Brain microvascular endothelial cell (primary cell): Measurements from ENCODE around the gene TMEM266.
A peak's percentile ranks its signal among the peaks of the same experiment; 100 is the strongest.

ENCODE experiments used
- DNase-seq: peaks from one replicate; pipeline ENCODE4 v3.0.0-alpha.2; 2020
- H3K27ac ChIP-seq: fragments of 250-450 bp; sonication (Bioruptor Pico); 2 replicates; pipeline ENCODE4 v1.5.1; 2020; ENCODE audit warnings: mild to moderate bottlenecking, moderate library complexity
- H3K27me3 ChIP-seq: fragments of 250-450 bp; sonication (Bioruptor Pico); replicated peaks from 2 replicates; pipeline ENCODE4 v1.5.1; 2020; ENCODE audit warnings: mild to moderate bottlenecking
- H3K36me3 ChIP-seq: fragments of 250-450 bp; sonication (Bioruptor Pico); replicated peaks from 2 replicates; pipeline ENCODE4 v1.5.1; 2020; ENCODE audit warnings: mild to moderate bottlenecking
- H3K4me3 ChIP-seq: 2 replicates; pipeline ENCODE4 v1.5.1; 2011; ENCODE audit warnings: low read depth, mild to moderate bottlenecking, control low read depth, low read length, moderate library complexity
- CTCF ChIP-seq: IDR thresholded peaks from 2 replicates; pipeline ENCODE4 v1.5.1; 2011; ENCODE audit warnings: low read depth, mild to moderate bottlenecking, moderate library complexity, low read length, control low read depth, inconsistent platforms; ENCODE audit errors: missing control alignments
- in situ Hi-C: cut with HindIII; loops from 2 replicates; pipeline ENCODE4 v1.10.0; 2017; ENCODE audit warnings: low sequenced_read_pairs, low pct_ligation_motif_present

The TMEM266 gene

GRCh38 chr15:76190751-76191538, 131.2 kb downstream of the TMEM266 start:
- in situ Hi-C loops, result no loop called here
- DNase-seq, result peak; percentile 55
- no peaks in the 10 kb centered on the region for H3K36me3 ChIP-seq
- H3K27me3 ChIP-seq, result no peaks in the 10 kb centered on the region
- peak; percentile 95 for TF ChIP-seq CTCF
- H3K4me3 ChIP-seq, result no peak overlapping the region
- no peak overlapping the region for H3K27ac ChIP-seq

- Histone ChIP-seq H3K36me3 (no peaks in the 10 kb centered on the region), H3K4me3 (no peak overlapping the region)
- in situ Hi-C loops, result no loop called here
Observed at GRCh38 chr15:76191539-76192244, 131.9 kb downstream of the TMEM266 start.

GRCh38 chr15:76192715-76193114, 132.9 kb downstream of the TMEM266 start:
- H3K27ac ChIP-seq, result no peak overlapping the region
- no peak overlapping the region for H3K4me3 ChIP-seq
- no peaks in the 10 kb centered on the region for H3K36me3 ChIP-seq
- in situ Hi-C loops, result no loop called here
- no peak for DNase-seq
- no peaks in the 10 kb centered on the region for H3K27me3 ChIP-seq
- TF ChIP-seq CTCF, result no peak

More at GRCh38 chr15:76191539-76192244, 131.9 kb downstream of the TMEM266 start:
- no peak for DNase-seq
- Histone ChIP-seq H3K27ac (no peak overlapping the region), H3K27me3 (no peaks in the 10 kb centered on the region)
- TF ChIP-seq CTCF, result no peak

- H3K27ac ChIP-seq, result no peak overlapping the region
- no peak for DNase-seq
- no peaks in the 10 kb centered on the region for H3K27me3 ChIP-seq
- in situ Hi-C loops, result no loop called here
- no peaks in the 10 kb centered on the region for H3K36me3 ChIP-seq
- no peak for TF ChIP-seq CTCF
- no peak overlapping the region for H3K4me3 ChIP-seq
Observed at GRCh38 chr15:76193934-76194333, 134.1 kb downstream of the TMEM266 start.

- H3K27ac ChIP-seq, result no peak overlapping the region
- H3K27me3 ChIP-seq, result no peaks in the 10 kb centered on the region
- DNase-seq, result no peak
- TF ChIP-seq CTCF, result no peak
- in situ Hi-C loops, result no loop called here
- no peaks in the 10 kb centered on the region for H3K36me3 ChIP-seq
- H3K4me3 ChIP-seq, result no peak overlapping the region
Observed at GRCh38 chr15:76195506-76196268, 135.9 kb downstream of the TMEM266 start.
